SK-N-MC (cell line): ENCODE results near the gene TPSB2.

Source experiments
- EZH2 ChIP-seq: fragments of 200-600 bp; sonication (generic); IDR thresholded peaks from one replicate; pipeline ENCODE4 v1.6.1; 2017; ENCODE audit warnings: antibody characterized with exemption
- FOXP2 ChIP-seq: optimal IDR thresholded peaks from 2 replicates; pipeline ENCODE3; 2011; ENCODE audit warnings: mild to moderate bottlenecking, moderate library complexity; ENCODE audit not compliant: insufficient read depth; ENCODE audit errors: extremely low read length, control extremely low read depth
- POLR2AphosphoS5 ChIP-seq: IDR thresholded peaks from 2 replicates; pipeline ENCODE4 v1.6.1; 2012; ENCODE audit warnings: mild to moderate bottlenecking, low read depth, low read length, borderline replicate concordance

GRCh38 chr16:1184980-1185379, 45.0 kb downstream of the TPSB2 start:
- no peak for TF ChIP-seq POLR2AphosphoS5
- TF ChIP-seq EZH2: no peak
- no peak for TF ChIP-seq FOXP2
